ENCODE results near the gene UBASH3B.

DNA sequence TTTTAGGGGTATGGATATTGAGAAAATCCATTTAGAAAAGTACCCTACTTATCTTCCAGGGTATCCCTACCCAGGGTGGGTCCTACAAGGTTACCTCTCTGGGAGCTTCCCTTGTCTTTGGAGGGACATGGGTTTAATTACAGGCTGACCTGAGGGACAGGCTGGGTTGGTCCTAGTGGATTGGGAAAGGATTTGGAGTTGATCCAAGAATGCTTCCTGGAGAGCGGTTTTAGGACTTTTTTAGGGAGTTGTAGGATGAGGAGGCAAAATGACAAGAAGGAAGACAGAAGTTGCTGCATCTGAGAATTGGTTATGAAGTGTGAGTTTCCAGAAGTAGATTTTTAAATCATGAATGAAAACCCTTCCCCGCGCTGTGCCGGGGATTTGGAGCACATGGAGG lies 121.0 kb downstream of the UBASH3B start:
- TF ChIP-seq, protein P1, sequence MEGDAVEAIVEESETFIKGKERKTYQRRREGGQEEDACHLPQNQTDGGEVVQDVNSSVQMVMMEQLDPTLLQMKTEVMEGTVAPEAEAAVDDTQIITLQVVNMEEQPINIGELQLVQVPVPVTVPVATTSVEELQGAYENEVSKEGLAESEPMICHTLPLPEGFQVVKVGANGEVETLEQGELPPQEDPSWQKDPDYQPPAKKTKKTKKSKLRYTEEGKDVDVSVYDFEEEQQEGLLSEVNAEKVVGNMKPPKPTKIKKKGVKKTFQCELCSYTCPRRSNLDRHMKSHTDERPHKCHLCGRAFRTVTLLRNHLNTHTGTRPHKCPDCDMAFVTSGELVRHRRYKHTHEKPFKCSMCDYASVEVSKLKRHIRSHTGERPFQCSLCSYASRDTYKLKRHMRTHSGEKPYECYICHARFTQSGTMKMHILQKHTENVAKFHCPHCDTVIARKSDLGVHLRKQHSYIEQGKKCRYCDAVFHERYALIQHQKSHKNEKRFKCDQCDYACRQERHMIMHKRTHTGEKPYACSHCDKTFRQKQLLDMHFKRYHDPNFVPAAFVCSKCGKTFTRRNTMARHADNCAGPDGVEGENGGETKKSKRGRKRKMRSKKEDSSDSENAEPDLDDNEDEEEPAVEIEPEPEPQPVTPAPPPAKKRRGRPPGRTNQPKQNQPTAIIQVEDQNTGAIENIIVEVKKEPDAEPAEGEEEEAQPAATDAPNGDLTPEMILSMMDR (IDR thresholded peaks at IDR 0.05; ENCODE audit: low read length), result no peak
- TF ChIP-seq EZH2 (optimal IDR thresholded peaks at IDR 0.05; ENCODE audit: low read depth, low read length), result no peak

Data from MM.1S (cell line).